ENCODE data around the gene CPNE4. TPM values are rescaled to one million over a fixed set of nuclear protein-coding genes. Genes with fewer than 3 reads are reported as not detected.
A peak's percentile ranks its signal among the peaks of the same experiment; 100 is the strongest.

The CPNE4 gene
- total RNA-seq, 1 experiment from 2014 or later, result 5.7 TPM

DNA sequence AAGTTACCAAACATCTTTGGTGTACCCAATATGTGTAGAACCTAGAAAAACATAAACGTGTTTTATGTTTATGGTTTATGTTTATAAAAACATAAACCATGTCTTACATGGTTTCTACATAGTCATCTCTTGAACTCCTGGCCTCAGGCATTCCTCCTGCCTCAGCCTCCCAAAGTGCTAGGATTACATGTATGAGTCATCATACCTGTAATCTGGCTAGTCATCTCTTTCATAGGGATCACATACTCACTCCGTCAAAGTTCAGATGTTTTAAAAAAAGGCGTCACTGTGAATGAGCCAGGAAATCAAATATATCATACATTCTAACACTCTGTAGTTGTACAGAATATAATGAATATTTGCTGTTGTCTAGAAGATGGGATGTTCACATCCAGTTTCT, 178.6 kb downstream of the CPNE4 start:
- H3K27ac ChIP-seq (ENCODE audit: low read depth, low read length, poor library complexity, severe bottlenecking), result no peak overlapping the region
- peaks cover 8% of the 10 kb centered on the region for H3K9me3 ChIP-seq (ENCODE audit: low read depth, low read length, poor library complexity, severe bottlenecking)
- no TSS peak for BruUV-seq (replicated peaks)
- H3K4me3 ChIP-seq (ENCODE audit: low read depth, low read length, poor library complexity, severe bottlenecking), result no peak overlapping the region
- ChIA-PET CTCF (no interaction called here), POLR2A (ENCODE audit: low non-redundant PET) (no interaction called here)
- no peaks in the 10 kb centered on the region for H3K27me3 ChIP-seq (replicated peaks; ENCODE audit: insufficient read depth, low read depth, low read length, poor library complexity)
- H3K36me3 ChIP-seq (ENCODE audit: insufficient read depth, low read length, poor library complexity, severe bottlenecking), result no peaks in the 10 kb centered on the region
- TF ChIP-seq, protein P1, sequence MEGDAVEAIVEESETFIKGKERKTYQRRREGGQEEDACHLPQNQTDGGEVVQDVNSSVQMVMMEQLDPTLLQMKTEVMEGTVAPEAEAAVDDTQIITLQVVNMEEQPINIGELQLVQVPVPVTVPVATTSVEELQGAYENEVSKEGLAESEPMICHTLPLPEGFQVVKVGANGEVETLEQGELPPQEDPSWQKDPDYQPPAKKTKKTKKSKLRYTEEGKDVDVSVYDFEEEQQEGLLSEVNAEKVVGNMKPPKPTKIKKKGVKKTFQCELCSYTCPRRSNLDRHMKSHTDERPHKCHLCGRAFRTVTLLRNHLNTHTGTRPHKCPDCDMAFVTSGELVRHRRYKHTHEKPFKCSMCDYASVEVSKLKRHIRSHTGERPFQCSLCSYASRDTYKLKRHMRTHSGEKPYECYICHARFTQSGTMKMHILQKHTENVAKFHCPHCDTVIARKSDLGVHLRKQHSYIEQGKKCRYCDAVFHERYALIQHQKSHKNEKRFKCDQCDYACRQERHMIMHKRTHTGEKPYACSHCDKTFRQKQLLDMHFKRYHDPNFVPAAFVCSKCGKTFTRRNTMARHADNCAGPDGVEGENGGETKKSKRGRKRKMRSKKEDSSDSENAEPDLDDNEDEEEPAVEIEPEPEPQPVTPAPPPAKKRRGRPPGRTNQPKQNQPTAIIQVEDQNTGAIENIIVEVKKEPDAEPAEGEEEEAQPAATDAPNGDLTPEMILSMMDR (conservative IDR thresholded peaks at IDR 0.05; ENCODE audit: low read depth, low read length), result no peak
- no peak for TF ChIP-seq EZH2 (IDR thresholded peaks at IDR 0.05; ENCODE audit: borderline replicate concordance, low read depth, low read length, poor library complexity, severe bottlenecking)
- no peak for DNase-seq (ENCODE audit: low spot score)
- H3K4me1 ChIP-seq (ENCODE audit: insufficient read depth, low read length, poor library complexity, severe bottlenecking), result peaks cover 21% of the 10 kb centered on the region
- intact Hi-C loops (cut with micrococcal nuclease; ENCODE audit: unreplicated experiment), result no loop called here

- intact Hi-C loops (cut with micrococcal nuclease; ENCODE audit: unreplicated experiment), result no loop called here
- DNase-seq (ENCODE audit: low spot score), result peak; percentile 37
- Histone ChIP-seq H3K27me3 (replicated peaks; ENCODE audit: insufficient read depth, low read depth, low read length, poor library complexity) (no peaks in the 10 kb centered on the region), H3K27ac (ENCODE audit: low read depth, low read length, poor library complexity, severe bottlenecking) (peak overlapping the region; percentile 97), H3K36me3 (ENCODE audit: insufficient read depth, low read length, poor library complexity, severe bottlenecking) (no peaks in the 10 kb centered on the region), H3K4me1 (ENCODE audit: insufficient read depth, low read length, poor library complexity, severe bottlenecking) (peaks cover 70% of the 10 kb centered on the region), H3K9me3 (ENCODE audit: low read depth, low read length, poor library complexity, severe bottlenecking) (peaks cover 8% of the 10 kb centered on the region), H3K4me3 (ENCODE audit: low read depth, low read length, poor library complexity, severe bottlenecking) (no peak overlapping the region)
- no TSS peak for BruUV-seq (replicated peaks)
- no peak for TF ChIP-seq EZH2 (IDR thresholded peaks at IDR 0.05; ENCODE audit: borderline replicate concordance, low read depth, low read length, poor library complexity, severe bottlenecking)
- TF ChIP-seq, protein P1 (conservative IDR thresholded peaks at IDR 0.05; ENCODE audit: low read depth, low read length), result no peak
- ChIA-PET CTCF (no interaction called here), POLR2A (ENCODE audit: low non-redundant PET) (no interaction called here)
Measured at GRCh38 chr3:131850223-131850622, 184.6 kb downstream of the CPNE4 start.

GRCh38 chr3:131849616-131850015, 185.2 kb downstream of the CPNE4 start:
- Histone ChIP-seq H3K27me3 (replicated peaks; ENCODE audit: insufficient read depth, low read depth, low read length, poor library complexity) (no peaks in the 10 kb centered on the region), H3K36me3 (ENCODE audit: insufficient read depth, low read length, poor library complexity, severe bottlenecking) (no peaks in the 10 kb centered on the region), H3K4me3 (ENCODE audit: low read depth, low read length, poor library complexity, severe bottlenecking) (no peak overlapping the region), H3K4me1 (ENCODE audit: insufficient read depth, low read length, poor library complexity, severe bottlenecking) (peaks cover 76% of the 10 kb centered on the region), H3K9me3 (ENCODE audit: low read depth, low read length, poor library complexity, severe bottlenecking) (peaks cover 8% of the 10 kb centered on the region), H3K27ac (ENCODE audit: low read depth, low read length, poor library complexity, severe bottlenecking) (peak overlapping the region; percentile 97)
- POLR2A ChIA-PET (ENCODE audit: low non-redundant PET), result no interaction called here
- intact Hi-C loops (cut with micrococcal nuclease; ENCODE audit: unreplicated experiment), result loop anchor here (2.0 to 5.0 kb wide), 3 partner anchors 37 to 178 kb away; no protein-coding TSS in a partner anchor
- TF ChIP-seq EZH2 (IDR thresholded peaks at IDR 0.05; ENCODE audit: borderline replicate concordance, low read depth, low read length, poor library complexity, severe bottlenecking), result no peak
- TF ChIP-seq, protein P1 (conservative IDR thresholded peaks at IDR 0.05; ENCODE audit: low read depth, low read length), result no peak
- CTCF ChIA-PET, result no interaction called here
- DNase-seq (ENCODE audit: low spot score), result peak; percentile 44
- BruUV-seq (replicated peaks), result no TSS peak

All from A673 (cell line).